HG03095 (cell line): ENCODE results near the gene PRPS2.

ENCODE experiments used
- ATAC-seq: cut with Tn5 transposase; IDR thresholded peaks from one replicate; pipeline ENCODE4 v1.9.1; 2021; ENCODE audit warnings: moderate library complexity; ENCODE audit not compliant: unreplicated experiment

The PRPS2 gene

GRCh38 chrX:12811658-12812057, 20.4 kb downstream of the PRPS2 start:
- ATAC-seq: no peak

GRCh38 chrX:12814420-12814819, 23.2 kb downstream of the PRPS2 start:
- ATAC-seq: peak; percentile 83

- no peak for ATAC-seq
Observed at GRCh38 chrX:12817528-12817927, 26.3 kb downstream of the PRPS2 start.

- ATAC-seq: no peak
Observed at GRCh38 chrX:12819222-12819621, 28.0 kb downstream of the PRPS2 start.

- ATAC-seq: no peak
Observed at GRCh38 chrX:12820737-12821136, 29.5 kb downstream of the PRPS2 start.

- no peak for ATAC-seq
Observed at GRCh38 chrX:12824944-12825343, 33.7 kb downstream of the PRPS2 start.

GRCh38 chrX:12825801-12826200, 34.6 kb downstream of the PRPS2 start:
- ATAC-seq: no peak

GRCh38 chrX:12843061-12843667, 52.0 kb downstream of the PRPS2 start:
- no peak for ATAC-seq

- peak; percentile 94 for ATAC-seq
Observed at GRCh38 chrX:12843668-12844279, 52.6 kb downstream of the PRPS2 start.

GRCh38 chrX:12844319-12844718, 53.1 kb downstream of the PRPS2 start:
- peak; percentile 27 for ATAC-seq

GRCh38 chrX:12865359-12865758, 74.1 kb downstream of the PRPS2 start:
- no peak for ATAC-seq

GRCh38 chrX:12866451-12867377, 75.5 kb downstream of the PRPS2 start, which contains the start of gene TLR7:
Gene TLR7 (plus strand): TSS chrX:12867072. CDS start chrX:12867579, 507 bp downstream.
- ATAC-seq: no peak

- ATAC-seq: peak; percentile 41
Observed at GRCh38 chrX:12867685-12868084, 76.5 kb downstream of the PRPS2 start.

GRCh38 chrX:12868747-12869146, 77.5 kb downstream of the PRPS2 start:
- ATAC-seq: peak; percentile 43

- ATAC-seq: no peak
Observed at GRCh38 chrX:12871257-12871656, 80.0 kb downstream of the PRPS2 start.

GRCh38 chrX:12872741-12873140, 81.5 kb downstream of the PRPS2 start:
- no peak for ATAC-seq
